HG03575 (cell line): ENCODE measurements around the gene RNF126.

Source experiments
- ATAC-seq: cut with Tn5 transposase; IDR thresholded peaks from one replicate; pipeline ENCODE4 v1.9.1; 2021; ENCODE audit not compliant: unreplicated experiment, insufficient number of reproducible peaks, low FRiP score; ENCODE audit errors: extremely low read depth

The RNF126 gene

GRCh38 chr19:619286-620002 lies 43.6 kb downstream of the RNF126 start:
- no peak for ATAC-seq

- ATAC-seq: no peak
Observed at GRCh38 chr19:618674-619285, 44.2 kb downstream of the RNF126 start.

GRCh38 chr19:618247-618619 lies 44.8 kb downstream of the RNF126 start:
- ATAC-seq: no peak

- no peak for ATAC-seq
Observed at GRCh38 chr19:617551-618246, 45.3 kb downstream of the RNF126 start.

GRCh38 chr19:616747-617526 lies 46.1 kb downstream of the RNF126 start:
- ATAC-seq: no peak

- ATAC-seq: no peak
Observed at GRCh38 chr19:616062-616700, 46.8 kb downstream of the RNF126 start.

GRCh38 chr19:615619-616018 lies 47.4 kb downstream of the RNF126 start:
- no peak for ATAC-seq

- ATAC-seq: no peak
Observed at GRCh38 chr19:613732-614567, 49.1 kb downstream of the RNF126 start.

GRCh38 chr19:612941-613340 lies 50.1 kb downstream of the RNF126 start:
- no peak for ATAC-seq

GRCh38 chr19:611481-611868 lies 51.5 kb downstream of the RNF126 start:
- ATAC-seq: no peak

- ATAC-seq: no peak
Observed at GRCh38 chr19:610801-611480, 52.1 kb downstream of the RNF126 start.

GRCh38 chr19:610071-610800 lies 52.8 kb downstream of the RNF126 start:
- no peak for ATAC-seq

GRCh38 chr19:609004-609346 lies 54.0 kb downstream of the RNF126 start:
- no peak for ATAC-seq

- ATAC-seq: no peak
Observed at GRCh38 chr19:608155-609003, 54.6 kb downstream of the RNF126 start.

GRCh38 chr19:607301-608154 lies 55.5 kb downstream of the RNF126 start:
- ATAC-seq: no peak
